ENCODE data around the gene MAFG. TPM values are rescaled to one million over a fixed set of nuclear protein-coding genes. Genes with fewer than 3 reads are reported as not detected.

Gene MAFG
- total and polyA plus RNA-seq, 9 of the 15 experiments (the other 6 are each of a cell fraction or from before 2014, with no cell fraction given): 1.1 to 58.1 (median 24.9) TPM

DNA sequence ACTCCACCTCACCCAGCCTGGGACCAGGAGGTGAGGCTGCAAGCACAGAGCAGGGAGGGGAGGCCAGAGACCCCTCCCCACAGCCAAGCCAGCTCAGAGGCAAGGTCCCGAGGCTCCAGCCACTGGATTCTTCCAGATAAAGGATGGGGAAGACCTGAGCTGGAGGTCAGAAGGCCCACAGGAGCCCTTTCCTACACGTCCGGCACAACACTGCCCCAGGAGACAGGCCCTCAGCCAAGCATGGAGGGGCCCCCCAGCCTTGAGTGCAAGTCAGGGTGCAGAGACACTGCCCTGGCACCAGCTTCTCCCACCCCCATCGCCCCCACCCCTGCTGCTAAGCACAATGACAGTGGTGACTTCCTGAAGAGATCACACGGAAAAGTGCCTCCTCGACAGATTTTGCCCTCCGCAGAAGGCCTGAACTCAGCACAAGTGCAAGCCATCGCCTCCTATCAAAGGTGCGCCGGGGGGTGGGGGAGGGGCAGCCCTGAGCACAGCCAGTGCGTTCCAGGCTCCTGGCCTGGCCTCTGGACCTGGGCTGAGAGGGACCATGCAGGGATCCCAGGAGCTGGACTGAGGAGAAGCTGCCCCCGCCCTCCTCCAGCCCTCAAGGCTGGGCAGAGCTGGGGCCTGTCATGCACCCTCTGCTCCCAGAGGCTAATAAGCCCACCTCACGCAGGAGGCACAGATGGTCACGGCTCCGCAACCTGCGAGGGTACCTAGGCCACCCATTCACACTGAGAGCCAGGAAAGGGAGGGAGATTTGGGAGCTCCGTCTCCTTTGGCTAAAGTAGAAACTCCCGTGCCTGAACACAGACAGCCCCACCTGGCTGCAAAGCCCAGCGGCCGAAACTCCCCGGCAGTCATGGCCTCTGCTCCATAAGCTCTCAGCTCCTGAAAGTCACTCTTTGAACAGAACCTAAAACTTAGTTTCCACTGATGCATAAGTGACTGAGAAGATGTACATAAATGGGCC lies 2.7 kb downstream of the MAFG start:
- intact Hi-C loops (cut with micrococcal nuclease): no loop called here
- peak; percentile 50; the same call in 1 of the 2 replicates for TF ChIP-seq CXXC5 (CRISPR knock-in tag; IDR thresholded peaks at IDR 0.05)
- TF ChIP-seq, protein P1, sequence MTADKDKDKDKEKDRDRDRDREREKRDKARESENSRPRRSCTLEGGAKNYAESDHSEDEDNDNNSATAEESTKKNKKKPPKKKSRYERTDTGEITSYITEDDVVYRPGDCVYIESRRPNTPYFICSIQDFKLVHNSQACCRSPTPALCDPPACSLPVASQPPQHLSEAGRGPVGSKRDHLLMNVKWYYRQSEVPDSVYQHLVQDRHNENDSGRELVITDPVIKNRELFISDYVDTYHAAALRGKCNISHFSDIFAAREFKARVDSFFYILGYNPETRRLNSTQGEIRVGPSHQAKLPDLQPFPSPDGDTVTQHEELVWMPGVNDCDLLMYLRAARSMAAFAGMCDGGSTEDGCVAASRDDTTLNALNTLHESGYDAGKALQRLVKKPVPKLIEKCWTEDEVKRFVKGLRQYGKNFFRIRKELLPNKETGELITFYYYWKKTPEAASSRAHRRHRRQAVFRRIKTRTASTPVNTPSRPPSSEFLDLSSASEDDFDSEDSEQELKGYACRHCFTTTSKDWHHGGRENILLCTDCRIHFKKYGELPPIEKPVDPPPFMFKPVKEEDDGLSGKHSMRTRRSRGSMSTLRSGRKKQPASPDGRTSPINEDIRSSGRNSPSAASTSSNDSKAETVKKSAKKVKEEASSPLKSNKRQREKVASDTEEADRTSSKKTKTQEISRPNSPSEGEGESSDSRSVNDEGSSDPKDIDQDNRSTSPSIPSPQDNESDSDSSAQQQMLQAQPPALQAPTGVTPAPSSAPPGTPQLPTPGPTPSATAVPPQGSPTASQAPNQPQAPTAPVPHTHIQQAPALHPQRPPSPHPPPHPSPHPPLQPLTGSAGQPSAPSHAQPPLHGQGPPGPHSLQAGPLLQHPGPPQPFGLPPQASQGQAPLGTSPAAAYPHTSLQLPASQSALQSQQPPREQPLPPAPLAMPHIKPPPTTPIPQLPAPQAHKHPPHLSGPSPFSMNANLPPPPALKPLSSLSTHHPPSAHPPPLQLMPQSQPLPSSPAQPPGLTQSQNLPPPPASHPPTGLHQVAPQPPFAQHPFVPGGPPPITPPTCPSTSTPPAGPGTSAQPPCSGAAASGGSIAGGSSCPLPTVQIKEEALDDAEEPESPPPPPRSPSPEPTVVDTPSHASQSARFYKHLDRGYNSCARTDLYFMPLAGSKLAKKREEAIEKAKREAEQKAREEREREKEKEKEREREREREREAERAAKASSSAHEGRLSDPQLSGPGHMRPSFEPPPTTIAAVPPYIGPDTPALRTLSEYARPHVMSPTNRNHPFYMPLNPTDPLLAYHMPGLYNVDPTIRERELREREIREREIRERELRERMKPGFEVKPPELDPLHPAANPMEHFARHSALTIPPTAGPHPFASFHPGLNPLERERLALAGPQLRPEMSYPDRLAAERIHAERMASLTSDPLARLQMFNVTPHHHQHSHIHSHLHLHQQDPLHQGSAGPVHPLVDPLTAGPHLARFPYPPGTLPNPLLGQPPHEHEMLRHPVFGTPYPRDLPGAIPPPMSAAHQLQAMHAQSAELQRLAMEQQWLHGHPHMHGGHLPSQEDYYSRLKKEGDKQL (CRISPR knock-in tag; IDR thresholded peaks at IDR 0.05; ENCODE audit: borderline replicate concordance): no peak
- no peak for TF ChIP-seq SMARCB1 (IDR thresholded peaks at IDR 0.05; ENCODE audit: insufficient read length, low read depth)
- 0 out of 2 replicates have a peak, but pooled peaks have one; percentile 4 for TF ChIP-seq SP1 (CRISPR knock-in tag; IDR thresholded peaks at IDR 0.05)
- no peak for TF ChIP-seq SREBF2 (CRISPR knock-in tag; IDR thresholded peaks at IDR 0.05)
- 0 out of 2 replicates have a peak, but pooled peaks have one; percentile 30 for TF ChIP-seq ZC3H4 (CRISPR knock-in tag; IDR thresholded peaks at IDR 0.05; ENCODE audit: borderline replicate concordance)
- TF ChIP-seq POLR2AphosphoS5 (IDR thresholded peaks at IDR 0.05; ENCODE audit: control insufficient read depth, insufficient read depth, low read depth, low read length): 0 out of 2 replicates have a peak, but pooled peaks have one; percentile 11
- TF ChIP-seq KAT7 (CRISPR knock-in tag; IDR thresholded peaks at IDR 0.05; ENCODE audit: borderline replicate concordance): 0 out of 2 replicates have a peak, but pooled peaks have one; percentile 27
- TF ChIP-seq POLR2G (IDR thresholded peaks at IDR 0.05; ENCODE audit: low read depth, low read length): peak; percentile 46; the same call in 1 of the 2 replicates
- TF ChIP-seq NRF1 (conservative IDR thresholded peaks at IDR 0.05 in 1 of 2, IDR thresholded peaks at IDR 0.05 in 1 of 2): peak; percentile 59 to 63
- TF ChIP-seq ZNF644 (tag; IDR thresholded peaks at IDR 0.05; ENCODE audit: low read depth): no peak
- no peak for TF ChIP-seq YBX1 (IDR thresholded peaks at IDR 0.05)

More for the DNA sequence above, 2.7 kb downstream of the MAFG start:
- Histone ChIP-seq H3K4me1 (replicated peaks in 1 of 2; ENCODE audit: control insufficient read depth in 2 of 2, insufficient read depth in 2 of 2, low read length in 2 of 2) (peaks cover 55 to 93% of the 10 kb centered on the region in 2 experiments), H3K9me1 (ENCODE audit: control insufficient read depth, insufficient read depth, low read length) (peaks cover 6% of the 10 kb centered on the region), H3K4me3 (peak overlapping the region; percentile 53), H4K20me1 (replicated peaks; ENCODE audit: control insufficient read depth, insufficient read depth, low read length) (peaks cover 16% of the 10 kb centered on the region; the same call in 1 of the 2 replicates), H3K4me2 (ENCODE audit: insufficient read depth, low read length) (peak overlapping the region; percentile 89), H3K9ac (ENCODE audit: insufficient read depth in 1 of 2, low read depth in 2 of 2, low read length in 2 of 2) (peak overlapping the region; percentile 75 to 95), H3K79me2 (ENCODE audit: control insufficient read depth, insufficient read depth, low read length) (peaks cover 93% of the 10 kb centered on the region), H3K9me3 (replicated peaks; ENCODE audit: control insufficient read depth, insufficient read depth, low read depth, low read length) (no peaks in the 10 kb centered on the region), H2AFZ (ENCODE audit: low read depth, low read length) (no peak overlapping the region), H3K27me3 (ENCODE audit: control insufficient read depth in 2 of 2, insufficient read depth in 2 of 2, low read length in 2 of 2) (no peaks in the 10 kb centered on the region), H3K36me3 (ENCODE audit: control insufficient read depth, insufficient read depth, low read length) (peaks cover 28% of the 10 kb centered on the region), H3K27ac (ENCODE audit: extremely low read depth, low read depth, low read length) (peak overlapping the region; percentile 98)
- DNase-seq (ENCODE audit: extremely low read depth in 1 of 4, low spot score in 3 of 4) (peak in 3 of 4 experiments; percentile 22 to 83 (median 48)), FAIRE-seq (peak; percentile 75), ATAC-seq (peak; percentile 15)
- ChIA-PET POLR2A (interaction anchor here (0.5 to 4.8 kb wide), 18 partner anchors 8 to 791 kb away, joined by 3 to 46 read pairs (median 4); partner anchors contain the start of genes DCXR, PCYT2 and PYCR1), CTCF (ENCODE audit: low intra/inter-chr PET ratio) (no interaction called here)
- 22% methylated on average over 17 of the region's 21 CpGs for WGBS (ENCODE audit: insufficient coverage, low coverage, missing lambda C conversion rate)
- BruUV-seq (replicated peaks): no TSS peak
- in situ Hi-C loops (cut with MboI): no loop called here
